DND-41 (cell line): ENCODE data around the gene ABTB1.

Experiments used
- EZH2 ChIP-seq: IDR thresholded peaks from 3 replicates; pipeline ENCODE4 v1.6.1; 2012; ENCODE audit warnings: borderline replicate concordance, low read depth, mild to moderate bottlenecking, moderate library complexity, low read length, inconsistent platforms; ENCODE audit not compliant: severe bottlenecking
- TF ChIP-seq, protein P1 (sequence below): IDR thresholded peaks from 2 replicates; pipeline ENCODE4 v1.5.1; 2012; ENCODE audit warnings: borderline replicate concordance, low read length, moderate library complexity, mild to moderate bottlenecking; ENCODE audit not compliant: poor library complexity, severe bottlenecking; ENCODE audit errors: extremely low read depth

DNA sequence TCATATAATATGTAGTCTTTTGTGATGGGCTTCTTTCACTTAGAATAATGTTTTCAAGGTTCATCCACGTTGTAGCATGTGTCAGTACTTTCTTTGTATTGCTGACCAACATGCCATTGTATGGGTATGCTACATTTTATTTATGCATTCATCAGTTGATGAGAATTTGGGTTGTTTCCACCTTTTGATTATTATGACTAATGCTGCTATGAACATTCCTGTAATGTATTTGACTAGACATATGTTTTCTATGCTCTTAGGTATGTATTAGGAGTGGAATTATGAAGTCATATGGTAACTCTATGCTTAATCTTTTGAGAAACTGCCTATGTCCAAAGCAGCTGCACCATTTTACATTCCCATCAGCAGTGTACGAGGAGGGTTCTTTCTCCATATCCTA is 46.9 kb upstream of the ABTB1 start:
- TF ChIP-seq, protein P1, sequence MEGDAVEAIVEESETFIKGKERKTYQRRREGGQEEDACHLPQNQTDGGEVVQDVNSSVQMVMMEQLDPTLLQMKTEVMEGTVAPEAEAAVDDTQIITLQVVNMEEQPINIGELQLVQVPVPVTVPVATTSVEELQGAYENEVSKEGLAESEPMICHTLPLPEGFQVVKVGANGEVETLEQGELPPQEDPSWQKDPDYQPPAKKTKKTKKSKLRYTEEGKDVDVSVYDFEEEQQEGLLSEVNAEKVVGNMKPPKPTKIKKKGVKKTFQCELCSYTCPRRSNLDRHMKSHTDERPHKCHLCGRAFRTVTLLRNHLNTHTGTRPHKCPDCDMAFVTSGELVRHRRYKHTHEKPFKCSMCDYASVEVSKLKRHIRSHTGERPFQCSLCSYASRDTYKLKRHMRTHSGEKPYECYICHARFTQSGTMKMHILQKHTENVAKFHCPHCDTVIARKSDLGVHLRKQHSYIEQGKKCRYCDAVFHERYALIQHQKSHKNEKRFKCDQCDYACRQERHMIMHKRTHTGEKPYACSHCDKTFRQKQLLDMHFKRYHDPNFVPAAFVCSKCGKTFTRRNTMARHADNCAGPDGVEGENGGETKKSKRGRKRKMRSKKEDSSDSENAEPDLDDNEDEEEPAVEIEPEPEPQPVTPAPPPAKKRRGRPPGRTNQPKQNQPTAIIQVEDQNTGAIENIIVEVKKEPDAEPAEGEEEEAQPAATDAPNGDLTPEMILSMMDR: no peak
- no peak for TF ChIP-seq EZH2
